ENCODE measurements around the gene BCS1L. TPM values are rescaled to one million over a fixed set of nuclear protein-coding genes. Genes with fewer than 3 reads are reported as not detected.

Gene BCS1L
- total and polyA plus RNA-seq, 9 of the 15 experiments (the other 6 are each of a cell fraction or from before 2014, with no cell fraction given) = 37.6 to 103 (median 56.7) TPM

DNA sequence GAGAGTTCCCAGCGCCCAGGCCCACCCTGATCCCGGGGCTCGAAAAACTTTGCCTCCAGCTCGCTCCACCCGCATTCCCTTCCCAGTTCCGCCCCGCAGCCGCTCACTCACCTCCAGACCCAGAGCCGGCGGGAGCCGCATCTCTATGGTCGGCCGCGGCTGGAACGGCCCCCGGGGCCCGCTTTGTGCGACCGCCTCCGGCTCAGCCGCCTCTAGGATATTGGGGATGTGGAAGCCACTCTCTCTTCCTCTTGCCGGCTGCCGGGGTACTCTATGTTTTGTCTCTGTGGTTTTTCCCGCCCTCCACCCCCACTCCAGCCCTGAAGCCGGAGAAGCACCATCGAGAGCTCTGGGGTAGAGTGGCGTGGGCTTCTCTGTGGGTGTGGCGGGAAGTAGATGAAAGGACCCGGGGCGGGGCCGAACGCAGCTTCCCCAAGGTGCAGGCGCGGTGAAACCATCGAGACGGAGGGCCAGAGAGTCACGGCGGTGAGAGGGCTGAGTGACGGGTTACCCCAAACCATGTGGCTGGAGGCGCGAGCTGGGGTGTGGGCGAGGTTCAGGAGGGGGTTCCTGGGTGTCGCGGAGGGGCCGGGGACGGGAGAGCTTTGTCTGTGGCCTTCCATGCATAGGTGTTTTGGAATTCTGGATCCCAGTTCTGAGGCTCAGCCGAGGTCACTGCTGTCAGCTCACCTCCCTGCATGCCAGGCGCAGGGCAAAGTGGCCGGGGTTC, at the start of gene BCS1L, which contains the start of gene ZNF142 (continued):
- TF ChIP-seq KLF10 (CRISPR knock-in tag; IDR thresholded peaks at IDR 0.05) (no peak), STAT5B (CRISPR knock-in tag; IDR thresholded peaks at IDR 0.05) (no peak), CCAR2 (IDR thresholded peaks at IDR 0.05; ENCODE audit: low read depth, low read length) (no peak), TCF7L2 (IDR thresholded peaks at IDR 0.05; ENCODE audit: low read depth, low read length) (0 out of 2 replicates have a peak, but pooled peaks have one; percentile 21), ZKSCAN8 (CRISPR knock-in tag; IDR thresholded peaks at IDR 0.05) (no peak), ATF7 (IDR thresholded peaks at IDR 0.05) (peak; percentile 58), TCF3 (CRISPR knock-in tag; IDR thresholded peaks at IDR 0.05) (no peak), SMARCC2 (IDR thresholded peaks at IDR 0.05; ENCODE audit: low read depth) (no peak), MYBL2 (IDR thresholded peaks at IDR 0.05; ENCODE audit: low read depth) (no peak), MYBL2 (CRISPR knock-in tag; IDR thresholded peaks at IDR 0.05; ENCODE audit: borderline replicate concordance) (no peak), HNRNPH1 (optimal IDR thresholded peaks at IDR 0.05; ENCODE audit: low read depth, low read length) (no peak), BDP1 (IDR thresholded peaks at IDR 0.05; ENCODE audit: insufficient read depth, insufficient read length) (no peak), ZNF143 (CRISPR knock-in tag; IDR thresholded peaks at IDR 0.05) (no peak), TAF9B (IDR thresholded peaks at IDR 0.05; ENCODE audit: partially characterized antibody) (peak; percentile 62), CHCHD3 (CRISPR knock-in tag; IDR thresholded peaks at IDR 0.05) (no peak)
- TF ChIP-seq, protein P1, sequence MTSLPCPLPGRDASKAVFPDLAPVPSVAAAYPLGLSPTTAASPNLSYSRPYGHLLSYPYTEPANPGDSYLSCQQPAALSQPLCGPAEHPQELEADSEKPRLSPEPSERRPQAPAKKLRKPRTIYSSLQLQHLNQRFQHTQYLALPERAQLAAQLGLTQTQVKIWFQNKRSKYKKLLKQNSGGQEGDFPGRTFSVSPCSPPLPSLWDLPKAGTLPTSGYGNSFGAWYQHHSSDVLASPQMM (CRISPR knock-in tag; IDR thresholded peaks at IDR 0.05) = no peak
- TF ChIP-seq, protein P2, sequence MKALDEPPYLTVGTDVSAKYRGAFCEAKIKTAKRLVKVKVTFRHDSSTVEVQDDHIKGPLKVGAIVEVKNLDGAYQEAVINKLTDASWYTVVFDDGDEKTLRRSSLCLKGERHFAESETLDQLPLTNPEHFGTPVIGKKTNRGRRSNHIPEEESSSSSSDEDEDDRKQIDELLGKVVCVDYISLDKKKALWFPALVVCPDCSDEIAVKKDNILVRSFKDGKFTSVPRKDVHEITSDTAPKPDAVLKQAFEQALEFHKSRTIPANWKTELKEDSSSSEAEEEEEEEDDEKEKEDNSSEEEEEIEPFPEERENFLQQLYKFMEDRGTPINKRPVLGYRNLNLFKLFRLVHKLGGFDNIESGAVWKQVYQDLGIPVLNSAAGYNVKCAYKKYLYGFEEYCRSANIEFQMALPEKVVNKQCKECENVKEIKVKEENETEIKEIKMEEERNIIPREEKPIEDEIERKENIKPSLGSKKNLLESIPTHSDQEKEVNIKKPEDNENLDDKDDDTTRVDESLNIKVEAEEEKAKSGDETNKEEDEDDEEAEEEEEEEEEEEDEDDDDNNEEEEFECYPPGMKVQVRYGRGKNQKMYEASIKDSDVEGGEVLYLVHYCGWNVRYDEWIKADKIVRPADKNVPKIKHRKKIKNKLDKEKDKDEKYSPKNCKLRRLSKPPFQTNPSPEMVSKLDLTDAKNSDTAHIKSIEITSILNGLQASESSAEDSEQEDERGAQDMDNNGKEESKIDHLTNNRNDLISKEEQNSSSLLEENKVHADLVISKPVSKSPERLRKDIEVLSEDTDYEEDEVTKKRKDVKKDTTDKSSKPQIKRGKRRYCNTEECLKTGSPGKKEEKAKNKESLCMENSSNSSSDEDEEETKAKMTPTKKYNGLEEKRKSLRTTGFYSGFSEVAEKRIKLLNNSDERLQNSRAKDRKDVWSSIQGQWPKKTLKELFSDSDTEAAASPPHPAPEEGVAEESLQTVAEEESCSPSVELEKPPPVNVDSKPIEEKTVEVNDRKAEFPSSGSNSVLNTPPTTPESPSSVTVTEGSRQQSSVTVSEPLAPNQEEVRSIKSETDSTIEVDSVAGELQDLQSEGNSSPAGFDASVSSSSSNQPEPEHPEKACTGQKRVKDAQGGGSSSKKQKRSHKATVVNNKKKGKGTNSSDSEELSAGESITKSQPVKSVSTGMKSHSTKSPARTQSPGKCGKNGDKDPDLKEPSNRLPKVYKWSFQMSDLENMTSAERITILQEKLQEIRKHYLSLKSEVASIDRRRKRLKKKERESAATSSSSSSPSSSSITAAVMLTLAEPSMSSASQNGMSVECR (CRISPR knock-in tag; IDR thresholded peaks at IDR 0.05) = peak; percentile 78; the same call in 1 of the 2 replicates
- TF ChIP-seq, protein P3, sequence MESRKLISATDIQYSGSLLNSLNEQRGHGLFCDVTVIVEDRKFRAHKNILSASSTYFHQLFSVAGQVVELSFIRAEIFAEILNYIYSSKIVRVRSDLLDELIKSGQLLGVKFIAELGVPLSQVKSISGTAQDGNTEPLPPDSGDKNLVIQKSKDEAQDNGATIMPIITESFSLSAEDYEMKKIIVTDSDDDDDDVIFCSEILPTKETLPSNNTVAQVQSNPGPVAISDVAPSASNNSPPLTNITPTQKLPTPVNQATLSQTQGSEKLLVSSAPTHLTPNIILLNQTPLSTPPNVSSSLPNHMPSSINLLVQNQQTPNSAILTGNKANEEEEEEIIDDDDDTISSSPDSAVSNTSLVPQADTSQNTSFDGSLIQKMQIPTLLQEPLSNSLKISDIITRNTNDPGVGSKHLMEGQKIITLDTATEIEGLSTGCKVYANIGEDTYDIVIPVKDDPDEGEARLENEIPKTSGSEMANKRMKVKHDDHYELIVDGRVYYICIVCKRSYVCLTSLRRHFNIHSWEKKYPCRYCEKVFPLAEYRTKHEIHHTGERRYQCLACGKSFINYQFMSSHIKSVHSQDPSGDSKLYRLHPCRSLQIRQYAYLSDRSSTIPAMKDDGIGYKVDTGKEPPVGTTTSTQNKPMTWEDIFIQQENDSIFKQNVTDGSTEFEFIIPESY (CRISPR knock-in tag; IDR thresholded peaks at IDR 0.05) = no peak
- TF ChIP-seq, protein P4, sequence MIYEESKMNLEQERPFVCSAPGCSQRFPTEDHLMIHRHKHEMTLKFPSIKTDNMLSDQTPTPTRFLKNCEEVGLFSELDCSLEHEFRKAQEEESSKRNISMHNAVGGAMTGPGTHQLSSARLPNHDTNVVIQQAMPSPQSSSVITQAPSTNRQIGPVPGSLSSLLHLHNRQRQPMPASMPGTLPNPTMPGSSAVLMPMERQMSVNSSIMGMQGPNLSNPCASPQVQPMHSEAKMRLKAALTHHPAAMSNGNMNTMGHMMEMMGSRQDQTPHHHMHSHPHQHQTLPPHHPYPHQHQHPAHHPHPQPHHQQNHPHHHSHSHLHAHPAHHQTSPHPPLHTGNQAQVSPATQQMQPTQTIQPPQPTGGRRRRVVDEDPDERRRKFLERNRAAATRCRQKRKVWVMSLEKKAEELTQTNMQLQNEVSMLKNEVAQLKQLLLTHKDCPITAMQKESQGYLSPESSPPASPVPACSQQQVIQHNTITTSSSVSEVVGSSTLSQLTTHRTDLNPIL (CRISPR knock-in tag; IDR thresholded peaks at IDR 0.05) = no peak

Data from K562 (cell line).